Bone marrow (tissue), 2 donors: Measurements from ENCODE around the gene CLTA.

Source experiments
- DNase-seq, 2 donors: peaks; one replicate each; lab custom pipeline; 2025; lab: John Stamatoyannopoulos, UW

Gene CLTA

GRCh38 chr9:36245906-36246305 is 55.2 kb downstream of the CLTA start:
- DNase-seq, result no peak

GRCh38 chr9:36247356-36247755 is 56.6 kb downstream of the CLTA start:
- DNase-seq, result no peak

- peak in 1 of 2 donors; percentile 28 for DNase-seq
These were observed 57.3 kb downstream of the CLTA start for GRCh38 chr9:36248061-36248460.

DNA sequence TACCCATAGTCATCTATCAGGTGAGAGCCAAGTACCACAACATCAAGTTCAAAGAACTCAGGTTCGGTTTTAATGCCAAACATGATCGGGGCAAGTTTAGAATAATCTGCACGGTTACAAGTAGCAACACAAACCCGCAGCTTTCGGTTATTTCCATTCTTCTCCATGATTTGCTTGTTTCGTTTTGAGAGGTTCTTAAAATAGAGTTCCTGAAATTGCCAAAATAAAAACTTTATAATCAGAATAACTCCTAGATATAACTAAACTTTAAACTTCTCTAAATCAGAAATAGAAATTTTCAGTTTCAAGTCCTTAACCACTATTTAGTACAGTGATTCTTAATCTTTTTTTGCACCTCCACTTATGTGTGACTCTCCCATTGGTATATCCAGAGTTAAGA is 58.5 kb downstream of the CLTA start:
- no peak for DNase-seq

- no peak for DNase-seq
These were observed 59.4 kb downstream of the CLTA start for GRCh38 chr9:36250079-36250478.

DNA sequence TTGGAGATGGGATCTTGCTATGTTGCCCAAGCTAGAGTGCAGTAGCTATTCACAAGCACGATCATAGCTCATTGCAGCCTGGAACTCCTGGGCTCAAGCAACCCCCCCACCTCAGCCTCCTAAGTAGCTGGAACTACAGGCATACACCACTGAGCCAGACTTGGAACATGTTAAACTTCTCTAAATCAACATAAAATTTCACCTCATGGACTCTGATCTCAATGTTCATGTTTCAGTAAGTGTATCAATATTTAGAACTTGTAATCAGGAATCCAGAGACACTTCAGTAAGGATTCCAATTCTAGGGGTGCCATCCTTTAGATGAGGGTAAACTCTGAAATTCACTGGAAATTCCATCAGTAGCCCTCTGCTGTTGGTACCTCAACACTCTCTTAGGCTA is 60.7 kb downstream of the CLTA start:
- DNase-seq, result no peak

DNA sequence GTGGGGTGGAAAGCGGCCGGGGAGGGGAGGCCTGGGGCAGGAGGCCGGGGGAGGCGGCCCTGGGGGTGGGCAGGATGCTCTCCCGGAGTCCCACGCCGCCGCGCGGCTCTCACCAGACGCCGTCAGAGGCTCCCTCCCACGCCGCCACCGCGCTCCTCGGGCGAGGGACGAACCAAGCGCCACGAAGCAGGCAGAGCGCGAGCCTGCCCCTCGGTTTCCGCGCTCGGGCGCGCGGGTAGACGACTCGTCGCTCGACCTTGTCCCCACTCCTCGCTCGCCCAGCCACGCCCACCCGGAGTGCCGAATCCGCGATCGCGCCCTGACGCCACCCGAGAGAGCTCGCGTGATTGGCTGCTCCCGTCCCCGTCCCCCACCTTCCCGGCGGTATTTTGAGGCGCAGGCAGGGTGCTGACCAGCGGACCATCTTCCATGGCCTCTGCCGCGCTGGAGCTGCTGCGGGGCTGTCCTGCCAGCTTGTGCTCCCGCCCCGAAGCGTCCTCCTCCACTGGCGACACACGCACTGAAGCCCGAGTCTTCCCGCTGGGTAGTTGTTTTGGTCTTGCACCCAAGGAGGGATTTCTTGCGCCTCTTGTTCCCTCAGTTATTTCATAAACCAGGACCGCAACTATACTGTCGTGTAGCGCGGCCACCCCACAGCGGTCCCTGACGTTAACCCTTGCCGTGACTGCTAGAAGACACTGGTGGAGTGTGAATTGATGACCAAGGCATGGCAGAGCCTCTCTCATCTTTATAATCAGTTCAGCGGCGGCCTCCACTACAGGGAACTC is 67.7 kb downstream of the CLTA start, which contains the start of gene GNE:
Gene GNE (minus strand): TSS at position 241 of the 788 bp plus-strand sequence. CDS start 9,093 bp downstream, outside the sequence.
- DNase-seq, result peak; percentile 88 to 94

DNA sequence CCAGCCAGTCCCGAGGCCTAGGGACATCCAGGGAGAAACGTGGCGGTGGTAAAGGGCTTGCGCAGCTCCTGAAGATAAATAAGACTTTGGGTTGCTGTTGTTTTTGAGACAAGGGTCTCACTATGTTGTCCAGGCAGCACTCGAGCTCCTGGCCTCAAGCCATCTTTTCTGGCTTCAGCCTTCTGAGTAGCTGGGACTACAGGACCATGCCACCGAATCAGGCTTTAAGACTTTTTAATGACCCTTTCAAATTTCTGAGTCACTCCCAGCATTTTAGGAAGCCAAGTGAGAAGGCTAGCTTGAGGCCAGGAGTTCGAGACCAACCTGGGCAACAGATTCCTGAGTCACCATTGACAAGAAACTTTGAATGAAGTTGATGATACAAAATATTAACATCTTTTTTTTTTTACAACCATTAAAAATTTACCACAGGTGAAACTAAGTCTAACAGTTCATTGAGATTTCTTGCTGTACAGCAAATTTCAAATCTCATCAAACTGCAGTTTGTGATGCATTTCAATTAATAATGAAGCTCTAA is 68.3 kb downstream of the CLTA start:
- no peak for DNase-seq
